Activated effector memory CD4-positive, alpha-beta T cell treated with Interleukin-2 at 50 U/mL for 16 hours (primary cell): ENCODE measurements around the gene USH2A.
"Not testable (repeated sequence)": the region's sequence is repeated elsewhere in the genome, so short reads cannot be mapped to it uniquely, and the experiment has no call there.

Experiments used
- DNase-seq: peaks from one replicate; pipeline ENCODE4 v3.0.0-alpha.2; 2020

The USH2A gene

DNA sequence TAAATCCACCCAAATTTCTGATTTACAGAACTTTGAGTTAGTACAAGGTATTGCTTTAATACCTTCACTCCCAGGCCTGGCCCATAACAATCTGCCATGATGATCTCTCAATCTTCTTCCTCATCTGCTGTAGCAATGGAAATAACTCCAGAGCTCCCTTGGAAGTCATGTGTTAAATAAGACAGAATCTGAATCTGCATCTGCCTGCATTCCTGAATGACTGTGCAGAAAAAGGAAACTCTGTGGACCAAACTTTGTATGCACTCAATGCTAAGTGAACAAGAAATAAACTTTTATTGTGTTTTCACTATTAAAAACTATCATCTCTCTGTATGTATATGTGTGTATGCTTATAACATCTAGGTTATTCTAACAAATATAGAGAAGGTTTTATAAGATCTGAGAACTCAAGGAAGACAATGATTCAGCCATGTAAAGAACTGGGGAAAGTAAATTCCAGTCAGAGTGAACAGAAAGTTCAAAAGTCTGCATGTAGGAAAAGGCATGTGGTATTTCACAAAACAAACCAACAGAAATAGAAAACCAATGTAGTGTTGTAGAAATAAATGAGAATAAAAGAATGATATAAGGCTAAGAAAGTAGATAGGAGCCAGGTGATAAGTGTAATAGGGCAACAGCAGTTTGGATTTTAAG is 390.2 kb downstream of the USH2A start:
- no peak for DNase-seq

GRCh38 chr1:216032284-216032683 is 391.0 kb downstream of the USH2A start:
- DNase-seq, result no peak

GRCh38 chr1:216028631-216029030 is 394.6 kb downstream of the USH2A start:
- no peak for DNase-seq

DNA sequence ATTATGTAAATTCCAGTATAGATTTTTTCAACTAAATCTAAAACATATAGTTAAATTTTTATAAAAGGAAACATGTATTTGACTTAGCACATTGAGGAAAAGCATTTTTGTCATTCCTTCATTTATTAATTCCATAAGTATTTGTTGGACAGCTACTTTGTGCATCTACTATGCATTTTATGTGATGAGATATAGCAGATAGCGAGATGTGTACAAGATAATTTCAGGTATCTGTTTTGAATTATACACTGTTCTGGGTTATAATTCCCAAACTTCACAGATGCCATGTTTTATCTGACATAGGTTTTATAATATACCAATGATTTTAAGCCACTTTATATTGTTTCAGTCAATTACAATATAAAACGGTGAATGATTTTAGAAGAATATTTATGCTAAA is 398.7 kb downstream of the USH2A start:
- DNase-seq, result no peak

DNA sequence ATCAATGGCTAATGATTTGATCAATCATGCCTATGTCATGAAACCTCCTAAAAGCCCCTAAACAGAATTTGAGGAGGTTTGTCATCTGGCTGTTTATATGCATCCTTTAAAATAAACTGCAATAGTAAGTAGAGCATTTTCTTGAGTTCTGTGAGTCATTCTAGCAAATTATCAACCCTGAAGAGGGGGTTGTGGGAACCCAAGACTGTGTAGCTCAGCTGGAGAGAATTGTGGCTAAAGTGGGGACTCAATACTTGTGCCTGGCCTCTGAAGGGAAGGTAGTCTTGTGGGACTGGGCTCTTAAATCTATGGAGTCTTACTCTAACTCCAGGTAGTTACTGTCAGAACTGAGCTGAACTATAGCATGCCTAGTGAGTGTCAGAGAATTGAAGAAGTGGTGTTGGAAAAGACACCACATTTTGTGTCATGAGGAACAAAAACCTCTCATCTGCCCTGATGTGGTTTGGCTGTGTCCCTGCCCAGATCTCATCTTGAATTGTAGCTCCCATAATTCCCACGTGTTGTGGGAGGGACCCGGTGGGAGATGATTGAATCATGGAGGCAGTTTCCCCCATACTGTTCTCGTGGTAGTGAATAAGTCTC is 402.4 kb downstream of the USH2A start:
- DNase-seq, result no peak

DNA sequence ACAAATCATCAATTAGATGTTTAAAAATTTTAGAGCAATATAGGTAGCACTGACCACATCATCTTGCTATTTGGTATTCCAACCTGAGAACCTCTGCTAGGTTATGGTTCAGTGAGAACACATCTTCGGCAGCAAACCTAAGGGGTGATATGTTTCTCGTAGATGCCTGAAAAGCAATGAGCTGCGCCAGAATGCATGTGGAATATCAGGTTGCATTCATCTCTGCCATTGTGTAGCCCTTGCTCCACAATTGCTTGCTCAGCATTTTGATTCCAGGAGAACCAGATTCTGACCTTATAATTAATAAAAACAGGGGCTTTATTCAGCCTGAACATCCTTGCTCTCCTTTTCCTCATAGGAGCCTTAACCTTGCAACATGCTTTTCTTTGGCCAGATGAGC is 408.1 kb downstream of the USH2A start:
- no peak for DNase-seq

GRCh38 chr1:216014086-216014485 is 409.2 kb downstream of the USH2A start:
- DNase-seq, result no peak

DNA sequence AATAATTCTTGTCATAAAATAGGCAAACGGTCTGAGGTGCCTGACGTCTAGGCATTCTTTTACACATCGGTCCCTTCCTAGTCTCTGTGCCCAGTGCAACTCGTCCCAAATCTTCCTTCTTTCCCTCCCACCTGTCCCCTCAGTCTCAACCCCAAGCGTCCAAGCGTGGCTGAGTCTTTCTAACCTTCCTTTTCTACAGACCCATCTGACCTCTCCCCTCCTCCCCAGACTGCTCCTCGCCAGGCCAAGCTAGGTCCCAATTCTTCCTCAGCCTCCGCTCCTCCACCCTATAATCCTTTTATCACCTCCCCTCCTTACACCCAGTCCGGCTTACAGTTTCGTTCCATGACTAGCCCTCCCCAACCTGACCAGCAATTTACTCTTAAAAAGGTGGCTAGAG is 413.8 kb downstream of the USH2A start:
- DNase-seq, result not testable (repeated sequence)

DNA sequence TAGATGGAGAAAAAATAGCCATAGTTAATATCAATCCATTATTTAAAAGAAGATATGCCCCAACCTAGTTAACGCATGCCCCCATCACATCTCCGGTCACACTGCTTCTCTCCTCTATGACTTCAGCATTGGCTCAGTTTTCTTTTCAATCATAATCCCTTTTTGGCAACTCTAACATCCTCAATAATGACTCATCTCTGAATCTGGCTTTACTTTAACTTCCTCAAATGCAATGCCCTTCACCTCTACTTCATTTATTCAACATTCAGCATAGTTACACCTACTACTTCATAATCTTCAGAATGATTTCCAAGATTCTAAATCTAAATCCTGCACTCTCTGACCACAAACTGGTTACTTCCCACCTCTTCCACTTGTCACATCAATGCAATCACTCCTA is 417.3 kb downstream of the USH2A start:
- no peak for DNase-seq

DNA sequence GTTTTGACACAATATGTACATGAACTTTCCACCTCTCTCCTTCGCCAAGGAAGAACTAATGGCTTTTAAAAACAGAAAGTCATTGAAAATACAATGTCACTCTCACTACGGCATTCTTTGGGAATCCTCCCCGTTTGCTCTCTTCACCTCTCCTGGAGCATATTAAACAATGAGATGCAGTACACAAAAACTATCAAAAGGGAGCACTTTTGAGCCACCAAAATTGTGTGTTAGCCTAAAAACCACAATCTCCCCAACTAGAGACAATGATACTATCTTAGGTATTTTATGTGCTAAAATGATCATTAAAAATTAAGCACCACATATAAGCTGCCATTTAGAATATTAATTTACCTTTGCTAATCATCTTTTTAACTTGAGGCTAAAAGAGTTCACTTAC is 430.6 kb downstream of the USH2A start:
- DNase-seq, result no peak

GRCh38 chr1:215987092-215987875 is 436.0 kb downstream of the USH2A start:
- DNase-seq, result no peak

DNA sequence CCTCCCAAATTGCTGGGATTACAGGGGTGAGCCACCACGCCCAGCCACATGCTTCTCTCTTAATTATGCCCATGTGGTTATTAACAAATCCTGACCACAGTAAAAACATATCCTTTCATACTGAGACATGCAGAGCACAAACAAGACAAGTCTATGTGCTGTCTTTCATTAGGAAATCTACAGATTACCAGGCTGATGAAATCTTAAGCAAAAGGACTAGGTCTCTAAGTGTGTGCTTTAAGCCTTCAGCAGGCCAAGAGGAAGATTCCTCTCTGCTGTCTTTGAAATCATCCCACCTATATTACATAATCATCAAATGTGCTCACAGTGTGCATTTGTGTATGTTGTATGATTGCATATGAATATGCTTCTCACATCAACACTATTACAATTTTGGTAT is 436.8 kb downstream of the USH2A start:
- no peak for DNase-seq

DNA sequence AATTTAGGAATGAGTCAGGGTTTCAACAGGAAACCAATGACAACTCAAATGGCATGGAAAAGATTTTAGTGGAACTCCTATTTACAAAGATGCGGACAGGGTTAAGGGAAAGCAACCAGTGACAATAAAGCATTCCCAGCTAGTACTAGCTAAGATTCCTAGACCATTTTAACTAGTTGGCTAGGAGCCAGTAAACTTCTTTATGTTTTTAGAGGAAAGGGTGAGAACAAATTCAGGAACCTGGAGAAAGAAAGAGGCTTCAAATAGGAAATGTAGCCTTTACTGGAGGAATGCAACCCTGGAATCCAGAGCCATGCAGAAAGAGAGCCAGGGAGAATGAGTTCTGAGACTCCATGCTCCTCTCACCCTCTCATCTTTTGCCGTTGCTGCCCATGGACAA is 439.6 kb downstream of the USH2A start:
- no peak for DNase-seq

- no peak for DNase-seq
Observed at GRCh38 chr1:215971793-215972441, 451.3 kb downstream of the USH2A start.

GRCh38 chr1:215970406-215970805 is 452.8 kb downstream of the USH2A start:
- DNase-seq, result no peak

DNA sequence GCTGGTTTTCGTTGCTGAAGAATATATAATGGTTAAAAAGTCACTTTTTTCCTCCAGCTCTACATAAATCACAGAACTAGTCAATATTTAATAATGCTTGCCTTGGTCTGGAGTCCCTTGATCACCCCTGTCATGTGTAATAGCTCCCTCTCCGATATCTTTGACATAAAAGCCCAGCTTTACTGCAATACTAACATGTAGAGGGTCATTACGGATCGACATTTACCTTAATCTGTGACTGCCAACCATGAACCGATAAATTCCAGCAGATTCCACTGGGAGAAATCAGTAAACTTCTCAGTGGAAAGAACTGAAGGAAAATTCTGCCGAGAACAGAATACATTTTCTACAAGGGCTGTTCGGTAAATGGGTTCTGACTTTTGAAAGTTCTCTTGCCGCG is 459.6 kb downstream of the USH2A start:
- no peak for DNase-seq

DNA sequence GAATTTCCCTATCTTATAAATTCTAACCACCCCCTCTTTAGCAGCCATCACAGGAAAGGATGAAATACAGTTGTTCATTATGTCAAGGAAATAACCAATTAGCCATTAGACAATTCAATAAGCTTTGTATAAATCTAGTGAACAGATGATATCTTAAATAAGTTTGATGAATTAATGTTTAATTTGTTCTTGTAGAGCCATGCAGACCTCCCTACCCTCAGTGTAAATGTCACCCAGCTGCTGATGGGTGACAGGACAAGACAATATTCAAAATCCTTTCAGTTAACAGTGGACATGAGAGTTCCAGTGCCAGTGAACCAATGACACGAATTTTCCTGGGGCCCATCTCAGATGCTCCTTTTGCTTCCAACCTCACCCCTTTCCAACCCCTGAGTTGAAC is 460.2 kb downstream of the USH2A start:
- DNase-seq, result no peak

DNA sequence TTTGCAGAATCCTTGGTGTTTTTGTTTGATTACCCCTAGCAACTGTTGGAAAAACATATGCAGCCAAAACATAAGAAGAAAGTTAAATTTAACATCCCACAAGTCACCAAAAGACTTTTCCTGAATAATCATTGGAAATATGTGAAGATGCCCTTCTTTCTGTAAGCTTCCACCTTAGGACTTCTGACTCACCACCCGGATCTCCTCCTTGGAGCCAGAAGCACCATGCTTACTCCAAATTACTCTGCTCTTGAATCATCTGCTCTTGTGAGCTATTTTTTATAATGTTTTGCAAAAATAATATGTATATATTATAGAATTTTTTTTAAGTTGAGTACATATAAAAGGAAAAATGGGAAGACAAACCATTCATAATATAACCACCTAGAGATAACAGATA is 464.4 kb downstream of the USH2A start:
- no peak for DNase-seq

GRCh38 chr1:215957663-215958062 is 465.6 kb downstream of the USH2A start:
- no peak for DNase-seq

DNA sequence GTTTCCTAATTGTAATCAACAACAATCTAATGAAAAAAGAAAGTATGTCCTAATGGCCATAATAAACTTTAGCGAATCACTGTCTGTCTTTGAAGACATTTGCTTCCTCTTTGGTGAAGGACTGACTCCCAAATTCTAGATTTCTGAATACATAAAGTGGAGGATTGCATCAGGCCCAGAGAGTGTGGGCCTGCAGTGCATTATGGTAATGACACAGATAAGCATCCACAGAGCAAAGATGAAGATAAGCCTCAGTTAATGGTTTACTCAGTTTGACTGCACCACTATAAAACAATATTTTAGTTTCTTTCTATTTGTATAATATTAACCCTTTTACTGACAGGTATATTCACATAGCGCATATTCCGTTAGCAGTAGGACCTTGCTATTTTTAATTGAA is 490.7 kb downstream of the USH2A start:
- no peak for DNase-seq

GRCh38 chr1:215926670-215927069 is 496.6 kb downstream of the USH2A start:
- DNase-seq, result no peak

DNA sequence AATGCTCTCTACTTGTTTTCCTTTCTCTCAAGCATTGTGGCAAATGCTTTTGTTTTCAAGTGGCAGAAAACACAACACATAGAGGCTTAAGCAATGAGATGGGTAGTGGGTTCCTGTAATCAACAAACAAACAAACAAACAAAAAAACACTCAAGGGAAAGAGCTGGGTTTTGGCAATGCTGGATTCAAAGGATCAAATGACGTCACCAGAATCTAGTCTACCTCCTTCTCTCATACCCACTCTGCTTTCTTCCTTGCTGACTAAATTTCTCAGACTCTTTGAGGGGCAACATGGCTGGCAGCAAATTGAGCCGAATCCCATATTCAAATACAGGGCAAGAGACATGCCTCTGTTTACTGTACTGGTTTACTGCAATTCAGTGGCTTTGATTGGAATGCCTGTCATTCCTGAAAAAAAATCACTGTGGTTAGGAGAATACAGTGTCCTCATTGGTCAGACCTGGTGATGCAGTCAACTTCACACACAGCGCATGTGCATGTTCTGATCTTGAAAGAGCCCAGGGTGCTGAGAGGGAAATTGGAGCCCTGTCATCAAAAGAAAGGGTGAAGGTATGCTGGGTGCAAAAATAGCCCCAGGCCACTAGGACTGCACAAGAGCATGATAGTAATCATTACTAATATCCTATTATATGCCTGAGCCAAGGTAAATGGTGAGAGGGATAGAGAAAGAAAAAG is 500.0 kb downstream of the USH2A start:
- DNase-seq, result no peak

GRCh38 chr1:215911406-215911968 is 511.8 kb downstream of the USH2A start:
- no peak for DNase-seq
